T47D (cell line): ENCODE data around the gene RAI1.
A peak's percentile ranks its signal among the peaks of the same experiment; 100 is the strongest.

Experiments
- DNase-seq, 2 experiments: peaks; one replicate each; pipeline versions ENCODE4 v3.0.0 to v3.0.0-alpha.2; 2011 to 2012; ENCODE audit warnings: low read depth in 1 of 2, low spot score in 1 of 2
- JUND ChIP-seq: IDR thresholded peaks from 2 replicates; pipeline ENCODE4 v1.6.1; 2012; ENCODE audit warnings: low read depth
- in situ Hi-C: cut with HindIII; loops from 2 replicates; pipeline ENCODE4 v1.10.0; 2016; ENCODE audit warnings: low sequenced_read_pairs, low pct_unique_long_range_greater_than_20kb

RAI1 gene

DNA sequence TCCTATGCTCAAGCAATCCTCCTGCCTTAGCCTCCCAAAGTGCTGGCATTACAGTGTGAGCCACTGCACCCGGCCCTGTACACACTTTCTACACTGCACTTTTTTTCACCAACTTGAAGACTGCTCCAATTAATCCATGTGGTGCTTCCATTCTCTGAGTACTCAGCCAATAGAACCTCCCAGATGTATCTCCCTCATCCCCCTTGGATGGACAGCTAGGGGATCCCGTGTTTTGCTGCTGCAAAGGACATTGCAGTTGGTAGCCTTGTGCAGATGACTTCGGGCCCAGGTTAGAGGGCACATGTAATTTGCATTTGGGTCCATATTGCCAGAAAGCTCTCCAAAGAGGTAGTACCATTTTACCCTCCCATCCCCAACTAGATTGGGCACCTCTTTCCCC is 95.6 kb downstream of the RAI1 start:
- DNase-seq = no peak
- in situ Hi-C loops = no loop called here
- TF ChIP-seq JUND = no peak

DNA sequence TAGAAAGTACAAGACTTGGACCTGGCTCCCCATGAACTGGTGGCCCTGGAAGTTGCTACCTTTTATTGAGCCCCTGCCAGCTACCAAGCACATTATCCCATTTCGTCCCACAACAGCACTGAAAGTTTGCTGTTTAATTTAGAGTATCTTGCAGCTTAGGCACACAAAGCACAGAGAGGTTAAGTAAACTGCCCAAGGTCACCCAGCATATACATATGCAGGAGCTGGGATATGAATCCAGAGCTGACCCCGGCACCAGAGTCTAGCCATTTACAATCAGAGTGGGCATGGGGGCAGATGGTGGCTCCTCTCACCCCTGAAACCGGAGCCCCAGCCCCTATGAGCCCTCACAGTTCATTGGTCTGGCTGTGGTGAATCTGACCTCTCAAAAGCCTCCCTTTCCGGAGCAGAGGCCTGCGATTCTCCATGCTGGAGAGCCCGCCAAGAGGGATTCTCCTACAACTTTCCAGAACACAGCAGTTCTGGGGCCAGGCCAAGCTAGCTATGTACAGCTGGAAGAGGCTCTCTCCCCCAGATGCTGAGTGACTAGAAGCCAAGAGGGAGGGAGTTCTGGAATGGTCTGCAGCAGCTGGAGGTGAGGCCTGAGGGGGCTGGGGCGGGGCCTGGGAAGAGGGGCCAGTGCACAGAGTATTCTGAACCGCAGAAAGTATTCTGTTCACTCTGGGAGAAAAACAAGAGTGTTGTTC is 97.2 kb downstream of the RAI1 start:
- no peak for DNase-seq
- no peak for TF ChIP-seq JUND
- in situ Hi-C loops = no loop called here

DNA sequence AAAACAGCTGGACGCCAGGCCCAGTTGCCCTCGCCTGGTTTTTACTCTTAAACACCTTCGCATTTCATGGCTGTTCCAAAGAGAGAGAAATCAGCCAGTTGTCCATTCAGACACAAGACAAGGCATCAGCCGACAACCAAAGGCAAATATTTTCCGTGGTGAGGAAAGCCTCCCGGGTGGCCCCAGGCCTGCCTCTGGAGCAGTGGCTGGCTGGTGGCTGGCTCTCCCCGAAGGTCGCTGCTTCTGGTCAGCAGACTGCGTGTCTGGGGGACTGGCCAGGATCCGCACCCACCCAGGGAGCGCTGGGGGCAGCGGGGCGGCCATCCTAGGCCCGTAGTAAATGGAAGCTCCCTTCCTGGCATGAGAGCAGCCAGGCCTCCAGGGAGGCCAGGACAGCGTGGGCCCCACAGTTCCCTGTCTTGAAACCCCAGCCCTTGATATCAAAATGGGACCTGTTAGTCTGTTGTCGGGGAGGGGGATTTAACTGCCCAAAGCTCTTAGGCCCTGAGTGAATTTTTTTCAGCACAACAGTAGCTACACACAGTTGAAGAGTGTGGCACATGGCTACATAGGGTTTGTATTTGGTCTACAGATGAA is 97.9 kb downstream of the RAI1 start:
- in situ Hi-C loops = no loop called here
- no peak for TF ChIP-seq JUND
- no peak for DNase-seq

DNA sequence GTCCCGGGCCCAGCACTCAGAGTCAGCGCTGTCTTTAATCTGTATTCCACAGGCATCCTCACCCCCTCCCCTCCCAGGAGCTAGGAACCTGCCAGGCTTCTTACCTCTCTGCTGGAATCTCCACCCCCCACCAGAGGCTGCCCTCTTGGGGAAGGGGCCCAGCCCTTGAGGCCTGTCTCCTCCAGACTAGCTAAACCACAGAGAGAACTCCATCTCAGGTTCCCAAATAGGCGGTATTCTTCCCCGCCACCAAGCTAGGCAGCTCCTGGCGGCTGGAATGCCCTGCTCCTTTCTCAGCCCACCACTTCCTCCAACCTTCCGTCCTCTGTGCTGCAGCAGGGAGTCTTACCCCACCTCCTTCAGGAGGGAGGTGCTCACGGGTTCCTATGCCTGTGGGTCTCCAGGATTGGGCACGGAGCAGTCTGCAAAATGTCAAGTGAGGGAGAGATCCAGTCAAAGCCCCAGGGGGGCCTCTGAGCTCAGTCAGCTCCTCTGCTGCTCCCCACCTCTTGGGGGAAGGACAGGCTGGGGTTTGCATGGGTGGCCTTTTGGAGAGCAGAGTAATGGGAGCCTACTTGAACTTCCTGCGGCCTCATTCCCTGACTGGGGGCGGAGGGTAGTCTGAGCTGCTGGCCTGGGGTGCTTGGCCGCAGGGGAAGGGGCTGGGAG is 99.8 kb downstream of the RAI1 start:
- TF ChIP-seq JUND = no peak
- in situ Hi-C loops = no loop called here
- DNase-seq = peak in 1 of 2 experiments; percentile 84

DNA sequence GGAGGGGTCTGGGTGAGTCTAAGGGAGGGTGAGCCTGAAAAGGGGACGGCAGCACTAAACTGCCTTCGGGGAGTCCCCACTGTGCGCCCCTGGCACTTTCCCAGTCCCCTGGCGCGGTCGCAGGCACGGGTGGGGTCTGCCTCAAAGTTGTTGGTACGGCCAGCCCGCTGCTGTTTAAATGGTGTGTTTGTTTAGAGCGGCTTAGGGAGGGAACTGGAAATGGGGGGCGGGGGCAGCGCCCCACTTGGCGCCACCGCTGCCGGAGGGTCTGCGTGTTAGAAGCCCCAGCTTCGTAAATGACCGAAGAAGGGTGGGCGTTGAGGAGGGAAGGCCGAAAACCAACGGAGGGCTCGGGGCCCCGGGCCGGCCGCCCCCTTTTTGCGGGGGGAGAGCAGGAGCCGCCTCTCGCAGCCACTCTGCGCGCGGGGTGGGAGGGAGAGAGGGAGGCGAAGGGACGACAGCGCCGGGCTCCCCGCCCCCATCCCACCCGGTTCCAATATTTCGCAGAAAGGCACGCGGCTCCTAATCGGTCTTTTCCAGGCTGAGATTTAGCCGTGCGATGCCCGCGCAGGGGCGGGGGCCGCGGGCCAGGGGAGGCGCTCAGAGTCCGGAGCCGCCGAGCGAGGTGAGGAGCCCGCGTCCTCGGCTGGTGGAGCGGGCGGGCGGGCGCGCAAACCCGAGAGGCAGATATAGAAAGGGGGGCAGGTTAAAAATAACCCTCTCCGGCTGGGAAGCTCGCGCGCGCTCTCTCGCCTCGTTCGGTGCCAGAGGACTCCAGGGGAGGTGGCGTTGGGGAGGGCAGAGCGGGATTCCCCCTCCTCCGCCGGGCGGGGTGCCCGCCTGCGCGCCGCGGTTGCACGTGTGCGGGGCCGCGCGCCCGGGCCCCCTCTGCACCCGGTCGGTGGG is 100.6 kb downstream of the RAI1 start:
- in situ Hi-C loops = no loop called here
- no peak for TF ChIP-seq JUND
- DNase-seq = peak in 1 of 2 experiments; percentile 79

DNA sequence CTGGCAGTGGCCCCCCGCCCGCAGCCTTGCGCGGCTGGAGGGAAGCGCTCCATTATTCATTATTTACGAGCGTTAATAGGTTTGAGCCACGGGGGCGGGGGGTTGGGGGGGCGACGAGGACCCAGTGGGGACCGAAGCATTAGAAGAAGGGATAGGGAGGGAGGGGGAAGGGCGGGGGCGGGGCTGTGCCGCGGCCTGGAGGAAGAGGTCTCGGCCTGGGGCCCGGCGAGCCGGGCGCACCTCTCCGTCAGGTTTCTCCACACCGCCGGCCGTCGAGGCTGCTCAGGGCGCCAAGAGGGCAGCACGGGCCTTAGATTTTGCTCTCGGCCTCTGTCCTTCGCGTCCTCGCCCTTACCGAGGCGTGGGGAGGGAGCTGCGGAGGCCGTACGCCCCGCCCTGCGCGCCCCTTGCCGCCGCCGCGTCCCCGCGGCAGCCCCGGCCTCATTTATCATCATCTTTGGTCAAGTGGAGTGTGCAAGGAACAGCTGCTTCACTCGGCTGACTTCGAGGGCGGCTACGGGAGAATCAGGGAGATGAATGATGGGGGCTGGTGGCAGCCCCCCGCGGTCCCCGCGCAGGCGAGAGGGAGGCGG is 101.4 kb downstream of the RAI1 start:
- no peak for TF ChIP-seq JUND
- in situ Hi-C loops = no loop called here
- peak in 1 of 2 experiments; percentile 51 for DNase-seq

DNA sequence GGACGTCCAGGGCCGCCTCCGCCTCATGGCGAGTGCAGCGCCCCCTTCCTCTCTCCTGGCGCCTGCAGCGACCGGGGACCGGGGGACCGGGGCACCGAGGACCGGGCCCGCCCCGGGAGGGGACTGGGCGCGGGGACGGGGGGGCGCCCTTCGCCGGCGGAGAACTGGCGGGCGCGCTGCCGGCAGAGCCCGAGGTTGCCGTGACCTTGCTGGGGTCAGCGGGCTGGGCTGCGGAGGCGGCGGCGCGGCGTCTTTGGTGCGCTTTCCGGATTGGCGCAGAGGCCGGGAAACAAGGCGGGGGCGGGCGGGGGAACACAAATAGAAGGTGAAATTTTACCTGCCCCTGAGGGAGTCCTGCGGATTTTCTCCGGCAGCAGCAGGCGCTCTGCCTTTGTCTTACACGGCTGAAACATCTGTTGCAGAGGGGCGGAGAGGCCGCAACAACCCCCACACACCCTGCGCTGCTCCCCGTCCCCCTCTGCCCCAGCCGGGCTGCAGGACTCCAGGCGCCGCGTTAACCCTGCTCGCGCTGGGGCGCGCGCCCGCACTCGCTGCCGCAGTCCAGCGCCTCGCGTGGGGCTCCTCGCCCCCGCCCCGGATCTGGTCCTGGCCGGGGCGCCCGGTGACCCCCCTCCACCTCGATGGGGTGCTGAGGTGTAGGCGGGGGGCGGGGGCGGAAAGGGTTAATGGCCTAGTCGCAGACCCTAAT is 102.0 kb downstream of the RAI1 start:
- TF ChIP-seq JUND = no peak
- in situ Hi-C loops = no loop called here
- DNase-seq = peak in 1 of 2 experiments; percentile 83

DNA sequence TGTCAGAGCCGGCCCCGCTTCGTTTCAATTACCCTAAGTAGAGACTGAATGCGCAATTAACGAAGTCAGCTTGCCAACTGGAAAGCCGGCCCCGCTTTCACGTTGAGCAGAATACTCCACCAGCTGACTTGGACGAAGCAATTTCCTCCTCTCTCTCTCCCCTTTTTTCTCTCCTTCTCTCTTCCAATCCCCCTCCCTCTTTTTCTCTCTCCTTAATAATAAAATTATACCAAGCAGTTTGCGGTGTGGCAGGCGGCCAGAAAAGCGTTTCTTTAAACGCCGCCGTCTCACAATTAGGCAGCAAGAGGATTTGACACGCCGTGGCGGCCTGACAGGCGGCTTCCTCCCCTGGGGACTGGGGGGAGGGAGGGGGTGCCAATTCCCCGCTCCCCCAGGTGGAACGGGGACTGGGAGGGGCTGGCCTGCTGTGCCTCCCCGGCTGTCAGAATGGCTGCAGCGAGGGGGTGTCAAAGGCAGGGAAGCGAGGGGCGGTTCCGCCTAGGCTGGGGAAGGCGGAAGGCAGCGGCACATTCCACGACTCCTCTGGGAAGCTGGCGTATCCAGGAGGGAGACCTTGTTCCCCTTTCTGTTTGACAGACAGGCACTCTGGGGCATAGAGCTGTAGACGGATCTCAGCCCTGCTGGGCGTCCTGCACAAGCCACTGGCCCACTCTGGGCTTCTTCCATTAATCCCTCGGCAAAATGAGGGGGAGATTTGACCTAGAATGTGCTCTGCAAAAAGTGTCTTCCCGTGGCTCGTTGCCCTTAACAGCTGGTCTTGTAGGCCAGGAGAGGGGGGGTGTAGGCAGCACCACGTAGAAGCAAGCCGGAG is 102.8 kb downstream of the RAI1 start:
- in situ Hi-C loops = no loop called here
- DNase-seq = no peak
- no peak for TF ChIP-seq JUND

DNA sequence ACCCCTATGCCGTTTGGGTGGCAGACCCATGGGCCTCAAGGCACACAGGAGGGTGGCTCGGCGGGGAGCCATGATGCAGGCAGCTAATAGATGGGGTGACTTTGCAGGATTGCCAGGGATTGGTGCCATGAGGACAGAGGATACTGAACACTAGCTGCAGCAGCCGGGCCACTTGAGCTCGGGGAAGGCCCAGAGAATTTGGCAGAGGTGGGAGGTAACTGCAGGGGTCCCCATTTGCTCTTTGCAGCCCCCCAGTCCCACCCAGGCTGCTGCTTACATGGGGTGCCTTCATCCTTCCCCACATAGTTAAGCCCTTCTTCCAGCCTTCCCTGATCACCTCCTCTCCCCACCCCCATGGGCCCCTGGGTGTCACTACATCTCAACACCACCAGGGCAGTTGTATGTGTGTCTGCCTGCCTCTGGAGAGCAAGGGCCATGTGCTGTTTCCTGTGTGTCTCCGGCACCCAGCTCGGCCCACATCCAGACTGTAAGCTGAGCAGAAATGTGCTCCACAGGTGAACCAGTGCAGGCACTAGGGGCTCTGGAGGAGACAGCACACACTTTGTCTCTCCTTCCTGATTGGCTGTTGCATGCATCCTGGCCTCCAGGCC is 103.5 kb downstream of the RAI1 start:
- in situ Hi-C loops = no loop called here
- DNase-seq = peak in 1 of 2 experiments; percentile 60
- TF ChIP-seq JUND = no peak

DNA sequence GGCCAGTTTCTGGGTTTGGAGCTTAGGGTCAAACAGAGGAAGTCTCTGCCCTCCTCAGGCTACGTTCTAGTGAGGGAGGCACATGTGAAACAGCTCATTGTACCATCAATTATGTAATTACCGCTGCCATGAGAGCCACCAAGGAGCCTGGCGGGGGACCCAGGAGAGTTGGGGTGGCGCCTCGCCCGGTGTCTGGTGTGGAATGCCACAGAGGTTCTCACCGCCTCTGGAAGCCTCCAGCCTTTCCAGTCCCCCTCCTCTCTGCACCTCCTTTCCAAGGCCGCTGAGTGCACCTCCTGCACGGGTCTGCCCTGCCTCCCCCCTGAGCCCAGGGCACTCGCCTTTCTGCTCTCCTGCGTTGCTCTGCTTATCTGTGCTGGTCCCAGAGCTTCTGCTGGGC is 104.1 kb downstream of the RAI1 start:
- in situ Hi-C loops = no loop called here
- TF ChIP-seq JUND = no peak
- DNase-seq = no peak

DNA sequence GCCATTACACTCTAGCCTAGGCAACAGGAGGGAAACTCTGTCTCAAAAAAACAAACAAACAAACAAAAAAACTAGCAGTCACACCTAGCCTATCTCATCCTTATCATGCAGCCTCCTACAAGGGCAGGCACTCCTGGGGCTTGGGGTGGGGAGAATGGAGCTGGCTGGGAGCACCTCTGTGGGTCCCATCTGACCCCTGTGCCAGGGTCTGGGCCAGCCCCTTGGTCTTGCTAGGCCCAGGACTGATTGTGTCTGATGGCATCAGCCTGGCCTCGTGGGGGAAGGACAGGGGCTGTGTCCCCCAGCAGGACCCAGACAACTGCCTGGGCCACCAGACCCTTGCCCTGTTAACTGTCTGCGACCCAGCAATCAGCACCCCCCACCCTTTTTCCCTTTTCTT is 105.7 kb downstream of the RAI1 start:
- in situ Hi-C loops = no loop called here
- no peak for DNase-seq
- no peak for TF ChIP-seq JUND
